ENCODE data around the gene TUG1.

- no peak for TF ChIP-seq CTCF (IDR thresholded peaks at IDR 0.05; ENCODE audit: extremely low read depth in 1 of 2, insufficient read depth in 1 of 2, low read depth in 1 of 2, low read length in 2 of 2)
- no peak for TF ChIP-seq EZH2 (IDR thresholded peaks at IDR 0.05; ENCODE audit: borderline replicate concordance, low read depth, low read length, severe bottlenecking)
- no peak for TF ChIP-seq POLR2AphosphoS5 (IDR thresholded peaks at IDR 0.05; ENCODE audit: insufficient read depth, low read depth, low read length)
- no peak for TF ChIP-seq POLR2A (IDR thresholded peaks at IDR 0.05; ENCODE audit: low read depth, low read length)
- no peak for TF ChIP-seq JUN (IDR thresholded peaks at IDR 0.05; ENCODE audit: borderline replicate concordance, insufficient read depth, insufficient read length, low read depth)
- no peak for TF ChIP-seq MYC (IDR thresholded peaks at IDR 0.05; ENCODE audit: low read depth, low read length)
- no peak for TF ChIP-seq MAX (IDR thresholded peaks at IDR 0.05; ENCODE audit: insufficient read depth, insufficient read length)
- no peak for TF ChIP-seq GATA2 (IDR thresholded peaks at IDR 0.05; ENCODE audit: insufficient read depth, insufficient read length, low read depth, low read length)
- TF ChIP-seq FOS (IDR thresholded peaks at IDR 0.05; ENCODE audit: borderline replicate concordance, insufficient read depth, low read length) = no peak
Observed at GRCh38 chr22:30989474-30989873, 20.4 kb downstream of the TUG1 start.
